Astrocyte (in vitro differentiated cells and primary cell): ENCODE results near the gene RNF212B. TPM values are rescaled to one million over a fixed set of nuclear protein-coding genes. Genes with fewer than 3 reads are reported as not detected.
"Not testable (repeated sequence)": the region's sequence is repeated elsewhere in the genome, so short reads cannot be mapped to it uniquely, and the experiment has no call there.

ENCODE experiments used
- DNase-seq: peaks from one replicate; pipeline ENCODE4 v3.0.0-alpha.2; 2010; ENCODE audit warnings: low read depth
- FAIRE-seq: peaks from 2 replicates; lab custom pipeline; 2011; peaks lifted over from hg19 to GRCh38; lab: Jason Lieb, UNC
- H2AFZ ChIP-seq: 2 replicates; pipeline ENCODE4 v1.6.0; 2012; ENCODE audit warnings: low read depth, low read length, inconsistent platforms
- H3K27ac ChIP-seq: 2 replicates; pipeline ENCODE4 v1.5.1; 2011; ENCODE audit warnings: low read depth, low read length, inconsistent platforms
- H3K27me3 ChIP-seq: 2 replicates; pipeline ENCODE4 v1.6.0; 2011; ENCODE audit warnings: low read length, inconsistent platforms; ENCODE audit not compliant: insufficient read depth
- H3K36me3 ChIP-seq: 2 replicates; pipeline ENCODE4 v1.5.1; 2011; ENCODE audit warnings: low read length, inconsistent platforms; ENCODE audit not compliant: insufficient read depth
- H3K4me1 ChIP-seq: 2 replicates; pipeline ENCODE4 v1.5.1; 2011; ENCODE audit warnings: low read length, inconsistent platforms; ENCODE audit not compliant: insufficient read depth
- H3K4me2 ChIP-seq: 2 replicates; pipeline ENCODE4 v1.6.0; 2012; ENCODE audit warnings: low read length, inconsistent platforms
- H3K4me3 ChIP-seq: 2 replicates; pipeline ENCODE4 v1.5.1; 2011; ENCODE audit warnings: low read depth, mild to moderate bottlenecking, low read length, inconsistent platforms; ENCODE audit not compliant: insufficient read depth
- H3K79me2 ChIP-seq: 2 replicates; pipeline ENCODE4 v1.6.0; 2012; ENCODE audit warnings: mild to moderate bottlenecking, low read length, inconsistent platforms; ENCODE audit not compliant: insufficient read depth
- H3K9ac ChIP-seq: 2 replicates; pipeline ENCODE4 v1.6.0; 2012; ENCODE audit warnings: mild to moderate bottlenecking, low read length, inconsistent platforms
- H3K9me3 ChIP-seq: 2 replicates; pipeline ENCODE4 v1.5.1; 2012; ENCODE audit warnings: low read depth, mild to moderate bottlenecking, low read length, inconsistent platforms; ENCODE audit not compliant: insufficient read depth
- H4K20me1 ChIP-seq: 2 replicates; pipeline ENCODE4 v1.6.0; 2012; ENCODE audit warnings: low read length, inconsistent platforms; ENCODE audit not compliant: insufficient read depth
- H3K27ac Mint-ChIP-seq: one replicate; pipeline ENCODE4 v1.8.0; 2021; ENCODE audit warnings: mild to moderate bottlenecking, mixed read lengths; ENCODE audit not compliant: unreplicated experiment
- H3K27me3 Mint-ChIP-seq: one replicate; pipeline ENCODE4 v1.8.0; 2021; ENCODE audit warnings: low read depth, mixed read lengths; ENCODE audit not compliant: unreplicated experiment
- H3K36me3 Mint-ChIP-seq: one replicate; pipeline ENCODE4 v1.8.0; 2021; ENCODE audit warnings: low read depth, mixed read lengths; ENCODE audit not compliant: unreplicated experiment
- H3K4me1 Mint-ChIP-seq: one replicate; pipeline ENCODE4 v1.8.0; 2021; ENCODE audit warnings: low read depth, mixed read lengths; ENCODE audit not compliant: unreplicated experiment
- H3K4me3 Mint-ChIP-seq: one replicate; pipeline ENCODE4 v1.8.0; 2021; ENCODE audit warnings: mild to moderate bottlenecking, moderate library complexity, mixed read lengths; ENCODE audit not compliant: unreplicated experiment
- H3K9me3 Mint-ChIP-seq: one replicate; pipeline ENCODE4 v1.8.0; 2021; ENCODE audit warnings: mild to moderate bottlenecking, mixed read lengths; ENCODE audit not compliant: unreplicated experiment
- EZH2 ChIP-seq: IDR thresholded peaks from 2 replicates; pipeline ENCODE4 v1.6.1; 2012; ENCODE audit warnings: mild to moderate bottlenecking, low read length, inconsistent platforms; ENCODE audit not compliant: insufficient read depth
- total RNA-seq: library from RNA; stranded (reverse); gene quantifications from 2 replicates; pipeline ENCODE4 v1.2.1, GENCODE V29; 2021
- TF ChIP-seq, protein P1 (sequence below): IDR thresholded peaks from 2 replicates; pipeline ENCODE4 v1.5.1; 2011; ENCODE audit warnings: low read depth, mild to moderate bottlenecking, inconsistent platforms, low read length, moderate library complexity; ENCODE audit not compliant: insufficient read depth

The RNF212B gene
- total RNA-seq, 1 donor from 2014 or later = not detected

DNA sequence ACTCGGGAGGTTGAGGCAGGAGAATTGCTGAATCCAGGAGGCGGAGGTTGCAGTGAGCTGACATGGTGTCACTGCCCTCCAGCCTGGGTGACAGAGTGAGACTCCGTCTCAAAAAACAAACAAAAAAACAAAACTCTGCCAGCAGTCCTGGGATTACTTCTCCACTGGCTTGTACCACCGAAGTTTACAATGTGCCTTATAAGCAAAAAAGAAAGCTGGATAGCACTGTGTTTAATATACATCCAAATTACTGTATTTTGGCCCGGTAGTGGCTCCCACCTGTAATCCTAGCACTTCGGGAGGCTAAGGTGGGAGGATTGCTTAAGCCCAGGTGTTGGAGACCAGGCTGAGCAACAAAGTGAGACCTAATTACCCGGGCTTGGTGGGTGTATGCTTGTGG, 31.5 kb downstream of the RNF212B start:
- Histone ChIP-seq H3K9ac (no peak overlapping the region), H2AFZ (no peak overlapping the region), H3K4me3 (no peak overlapping the region), H4K20me1 (no peaks in the 10 kb centered on the region), H3K27ac (no peak overlapping the region), H3K4me1 (no peaks in the 10 kb centered on the region), H3K27me3 (no peaks in the 10 kb centered on the region), H3K9me3 (no peaks in the 10 kb centered on the region), H3K4me2 (no peak overlapping the region), H3K36me3 (no peaks in the 10 kb centered on the region), H3K79me2 (no peaks in the 10 kb centered on the region)
- Mint-ChIP-seq H3K36me3 (no peaks in the 10 kb centered on the region), H3K9me3 (no peaks in the 10 kb centered on the region), H3K27ac (no peak overlapping the region), H3K4me3 (no peak overlapping the region), H3K27me3 (peaks cover 4% of the 10 kb centered on the region), H3K4me1 (no peaks in the 10 kb centered on the region)
- FAIRE-seq = no peak
- TF ChIP-seq, protein P1, sequence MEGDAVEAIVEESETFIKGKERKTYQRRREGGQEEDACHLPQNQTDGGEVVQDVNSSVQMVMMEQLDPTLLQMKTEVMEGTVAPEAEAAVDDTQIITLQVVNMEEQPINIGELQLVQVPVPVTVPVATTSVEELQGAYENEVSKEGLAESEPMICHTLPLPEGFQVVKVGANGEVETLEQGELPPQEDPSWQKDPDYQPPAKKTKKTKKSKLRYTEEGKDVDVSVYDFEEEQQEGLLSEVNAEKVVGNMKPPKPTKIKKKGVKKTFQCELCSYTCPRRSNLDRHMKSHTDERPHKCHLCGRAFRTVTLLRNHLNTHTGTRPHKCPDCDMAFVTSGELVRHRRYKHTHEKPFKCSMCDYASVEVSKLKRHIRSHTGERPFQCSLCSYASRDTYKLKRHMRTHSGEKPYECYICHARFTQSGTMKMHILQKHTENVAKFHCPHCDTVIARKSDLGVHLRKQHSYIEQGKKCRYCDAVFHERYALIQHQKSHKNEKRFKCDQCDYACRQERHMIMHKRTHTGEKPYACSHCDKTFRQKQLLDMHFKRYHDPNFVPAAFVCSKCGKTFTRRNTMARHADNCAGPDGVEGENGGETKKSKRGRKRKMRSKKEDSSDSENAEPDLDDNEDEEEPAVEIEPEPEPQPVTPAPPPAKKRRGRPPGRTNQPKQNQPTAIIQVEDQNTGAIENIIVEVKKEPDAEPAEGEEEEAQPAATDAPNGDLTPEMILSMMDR = no peak
- TF ChIP-seq EZH2 = no peak
- DNase-seq = no peak

- no peak overlapping the region for H3K4me2 ChIP-seq
- H3K9me3 ChIP-seq = no peaks in the 10 kb centered on the region
- H3K4me1 Mint-ChIP-seq = no peaks in the 10 kb centered on the region
- no peak overlapping the region for H3K27ac Mint-ChIP-seq
- no peak overlapping the region for H3K4me3 ChIP-seq
- no peaks in the 10 kb centered on the region for H3K9me3 Mint-ChIP-seq
- no peaks in the 10 kb centered on the region for H3K36me3 ChIP-seq
- FAIRE-seq (no peak), DNase-seq (no peak)
- H2AFZ ChIP-seq = no peak overlapping the region
- H3K27ac ChIP-seq = no peak overlapping the region
- H3K79me2 ChIP-seq = no peaks in the 10 kb centered on the region
- peaks cover 20% of the 10 kb centered on the region for H3K36me3 Mint-ChIP-seq
- no peak overlapping the region for H3K9ac ChIP-seq
- H3K4me3 Mint-ChIP-seq = no peak overlapping the region
- no peaks in the 10 kb centered on the region for H3K4me1 ChIP-seq
- no peaks in the 10 kb centered on the region for H3K27me3 ChIP-seq
- H3K27me3 Mint-ChIP-seq = no peaks in the 10 kb centered on the region
- H4K20me1 ChIP-seq = peaks cover 7% of the 10 kb centered on the region
- TF ChIP-seq, protein P1 = no peak
- TF ChIP-seq EZH2 = no peak
Measured at GRCh38 chr14:23275412-23275811, 37.7 kb downstream of the RNF212B start.

DNA sequence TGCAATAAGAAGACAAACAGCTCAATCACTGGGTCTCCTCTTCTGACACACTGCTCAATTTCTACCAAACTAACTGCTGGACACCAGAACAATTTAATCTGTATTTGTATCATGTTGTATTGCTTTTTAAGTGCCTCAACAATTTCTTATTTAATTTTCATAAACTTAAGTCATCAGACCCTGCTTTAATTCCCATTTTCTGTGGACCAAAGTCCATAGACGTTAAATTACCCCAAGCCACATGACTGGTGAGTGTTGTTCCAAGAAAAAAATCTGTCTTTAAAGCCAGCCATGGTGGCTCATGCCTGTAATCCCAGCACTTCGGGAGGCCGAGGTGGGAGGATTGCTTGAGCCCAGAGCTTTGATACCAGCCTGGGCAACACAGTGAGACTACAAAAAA, 39.5 kb downstream of the RNF212B start:
- Histone ChIP-seq H2AFZ (no peak overlapping the region), H3K27me3 (no peaks in the 10 kb centered on the region), H3K36me3 (no peaks in the 10 kb centered on the region), H3K4me1 (no peaks in the 10 kb centered on the region), H3K27ac (no peak overlapping the region), H3K79me2 (peaks cover 3% of the 10 kb centered on the region), H4K20me1 (peaks cover 7% of the 10 kb centered on the region), H3K9me3 (no peaks in the 10 kb centered on the region), H3K9ac (no peak overlapping the region), H3K4me3 (no peak overlapping the region), H3K4me2 (no peak overlapping the region)
- Mint-ChIP-seq H3K4me1 (no peaks in the 10 kb centered on the region), H3K36me3 (peaks cover 23% of the 10 kb centered on the region), H3K27ac (no peak overlapping the region), H3K4me3 (no peak overlapping the region), H3K27me3 (no peaks in the 10 kb centered on the region), H3K9me3 (no peaks in the 10 kb centered on the region)
- DNase-seq (no peak), FAIRE-seq (no peak)
- TF ChIP-seq, protein P1 = no peak
- TF ChIP-seq EZH2 = no peak

DNA sequence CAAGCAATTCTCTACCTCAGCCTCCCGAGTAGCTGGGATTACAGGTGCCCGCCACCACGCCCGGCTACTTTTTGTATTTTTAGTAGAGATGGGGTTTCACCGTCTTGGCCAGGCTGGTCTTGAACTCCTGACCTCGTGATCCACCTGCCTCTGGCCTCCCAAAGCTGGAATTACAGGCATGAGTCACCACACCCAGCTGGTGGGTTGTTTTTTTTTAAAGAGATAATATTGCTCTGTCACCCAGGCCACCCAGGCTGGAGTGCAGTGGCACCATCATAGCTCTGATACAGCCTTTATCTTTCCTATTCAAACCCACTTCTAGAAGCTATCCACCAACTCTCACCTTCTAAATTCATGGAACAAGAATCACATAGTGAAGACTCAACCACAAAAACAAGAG, 40.2 kb downstream of the RNF212B start:
- not testable (repeated sequence) for H3K4me2 ChIP-seq, H3K27ac ChIP-seq, H3K36me3 ChIP-seq, H3K27me3 ChIP-seq, H3K4me1 Mint-ChIP-seq, H3K9ac ChIP-seq, H3K79me2 ChIP-seq, H3K9me3 ChIP-seq, H3K4me3 ChIP-seq, H3K4me1 ChIP-seq, DNase-seq, H3K4me3 Mint-ChIP-seq, H2AFZ ChIP-seq, H3K9me3 Mint-ChIP-seq, H4K20me1 ChIP-seq, H3K27me3 Mint-ChIP-seq, H3K27ac Mint-ChIP-seq, FAIRE-seq
- peaks cover 23% of the 10 kb centered on the region for H3K36me3 Mint-ChIP-seq
